Measurements from ENCODE around the gene CASP9.
"Not testable (repeated sequence)": the region's sequence is repeated elsewhere in the genome, so short reads cannot be mapped to it uniquely, and the experiment has no call there.

The CASP9 gene

DNA sequence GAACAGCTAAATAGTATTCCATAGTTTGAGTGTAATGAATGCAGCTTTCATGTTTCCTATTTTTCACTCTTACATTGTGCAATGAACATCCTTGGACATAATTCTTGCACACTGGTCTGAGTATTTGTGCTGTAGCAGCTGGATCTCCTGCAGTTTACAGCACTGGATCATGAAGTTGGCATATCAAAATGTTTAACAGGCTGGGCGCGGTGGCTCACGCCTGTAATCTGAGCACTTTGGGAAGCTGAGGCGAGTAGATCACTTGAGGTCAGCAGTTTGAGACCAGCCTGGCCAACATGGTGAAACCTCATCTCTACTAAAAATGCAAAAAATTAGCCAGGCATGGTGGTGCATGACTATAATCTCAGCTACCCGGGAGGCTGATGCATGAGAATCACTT is 52.9 kb downstream of the CASP9 start:
- not testable (repeated sequence) for FAIRE-seq

DNA sequence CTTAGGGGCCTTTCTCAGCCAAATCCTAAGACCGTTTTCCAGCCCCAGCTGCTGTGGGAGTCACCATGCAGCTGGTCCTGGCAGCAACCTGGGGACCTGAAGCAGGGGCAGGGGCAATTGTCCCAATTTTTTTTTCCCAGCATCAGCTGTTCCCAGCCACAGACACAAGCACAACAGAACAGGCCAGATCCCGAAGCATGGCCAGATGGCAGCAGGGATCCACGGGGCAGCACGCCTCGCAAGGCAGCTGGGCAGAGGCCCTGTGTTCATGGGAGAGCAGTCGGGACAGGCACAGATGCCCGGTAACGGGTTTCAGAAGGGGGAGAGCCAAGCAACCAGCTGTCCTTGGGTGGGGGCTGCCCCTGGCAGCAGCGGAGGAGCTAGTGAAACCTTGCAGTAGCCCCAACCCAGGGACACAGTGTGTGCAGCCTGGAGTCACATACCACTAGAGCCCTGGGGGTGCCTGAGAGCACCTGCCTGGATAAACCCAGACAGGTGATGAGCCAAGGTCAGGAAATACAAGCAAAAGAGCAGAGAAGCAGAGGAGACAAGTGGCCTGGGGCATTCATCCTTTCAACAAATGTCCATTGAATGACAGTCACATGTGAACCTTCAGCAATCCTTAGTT is 54.1 kb downstream of the CASP9 start:
- FAIRE-seq; DNase-seq (ENCODE audit: low spot score): not testable (repeated sequence)

More for the DNA sequence above, 52.9 kb downstream of the CASP9 start:
- DNase-seq (ENCODE audit: low spot score): not testable (repeated sequence)

DNA sequence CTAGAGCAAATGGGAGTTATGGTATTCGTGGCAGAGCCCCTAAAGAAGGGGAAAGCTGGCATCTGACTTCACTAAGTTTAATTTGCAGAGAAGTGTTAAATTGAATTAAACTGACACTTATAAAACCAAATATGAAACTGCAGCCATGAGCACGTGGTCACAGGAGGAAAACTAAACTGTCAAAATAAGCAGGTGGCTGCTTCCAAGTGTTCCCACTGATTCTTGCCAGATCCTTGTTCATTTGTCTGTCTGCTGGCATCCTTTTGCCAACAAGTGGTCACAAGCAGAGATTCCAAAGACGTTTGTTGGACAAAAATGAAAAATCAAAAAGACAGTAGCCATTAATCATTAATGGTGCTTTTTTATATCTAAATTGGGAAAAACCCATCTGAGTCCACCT is 54.7 kb downstream of the CASP9 start:
- DNase-seq (ENCODE audit: low spot score) (no peak), FAIRE-seq (no peak)

DNA sequence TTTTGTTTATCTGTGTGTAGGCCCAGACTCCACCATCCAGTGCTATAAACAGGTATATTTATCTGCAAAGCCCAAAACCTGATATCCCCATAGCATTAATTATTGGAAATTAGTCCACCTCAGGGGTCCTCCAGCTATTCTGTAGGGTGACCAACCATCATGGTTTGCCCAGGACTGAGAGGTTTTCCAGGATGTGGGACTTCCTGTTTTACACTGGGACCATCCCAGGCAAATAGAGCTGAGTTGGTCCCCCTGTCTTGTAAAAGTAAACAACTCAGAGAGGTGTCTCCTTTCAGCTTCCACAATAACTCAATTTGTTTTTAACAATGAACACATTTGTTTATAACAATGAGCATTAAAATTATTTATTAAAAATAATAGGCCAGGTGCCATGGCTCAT is 55.9 kb downstream of the CASP9 start:
- FAIRE-seq: no peak
- DNase-seq (ENCODE audit: low spot score): no peak

DNA sequence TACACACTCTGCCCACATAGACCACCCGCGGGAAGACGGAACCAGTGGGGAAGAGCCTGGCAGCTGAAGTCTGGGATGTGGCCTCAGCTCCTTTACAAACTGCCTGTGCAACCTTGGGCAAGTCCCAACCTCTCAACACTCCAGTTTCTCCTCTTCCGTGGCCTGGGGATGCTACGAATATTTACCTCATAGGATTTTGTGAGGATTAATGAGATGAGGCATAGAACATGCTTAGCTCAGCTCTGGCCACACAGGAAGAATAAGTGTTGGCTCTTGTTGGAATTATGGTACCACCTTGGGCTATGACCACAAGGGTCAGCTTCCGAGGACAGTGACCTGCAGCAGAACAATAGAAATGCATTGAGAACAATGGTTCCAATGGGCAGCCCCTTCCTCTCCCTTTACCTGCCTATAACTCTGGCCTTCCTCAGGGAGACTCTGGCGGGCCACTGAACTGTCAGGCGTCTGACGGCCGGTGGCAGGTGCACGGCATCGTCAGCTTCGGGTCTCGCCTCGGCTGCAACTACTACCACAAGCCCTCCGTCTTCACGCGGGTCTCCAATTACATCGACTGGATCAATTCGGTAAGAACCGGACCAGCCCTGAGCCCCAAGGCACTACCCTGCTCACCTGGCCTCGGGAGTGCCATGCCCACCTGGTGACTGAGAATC is 56.9 kb downstream of the CASP9 start:
- DNase-seq (ENCODE audit: low spot score); FAIRE-seq: not testable (repeated sequence)

DNA sequence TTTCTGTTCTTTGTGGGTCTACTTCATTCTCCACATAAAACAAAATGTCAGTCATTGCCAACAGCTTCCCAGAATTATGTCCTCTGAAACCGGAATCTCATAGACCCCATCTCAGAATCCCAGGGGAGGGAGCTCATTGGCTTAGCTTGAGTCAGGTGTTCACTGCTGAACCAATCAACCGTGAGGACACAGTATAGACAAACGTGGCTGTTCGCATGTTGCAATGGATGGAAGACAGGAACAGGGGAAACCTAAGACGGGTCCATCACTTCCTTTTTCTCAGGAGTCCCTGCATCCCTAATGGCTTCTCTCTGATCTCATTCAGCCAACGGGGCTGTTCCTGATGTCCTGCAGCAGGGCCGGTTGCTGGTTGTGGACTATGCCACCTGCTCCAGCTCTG is 58.3 kb downstream of the CASP9 start:
- DNase-seq (ENCODE audit: low spot score) (no peak), FAIRE-seq (no peak)

DNA sequence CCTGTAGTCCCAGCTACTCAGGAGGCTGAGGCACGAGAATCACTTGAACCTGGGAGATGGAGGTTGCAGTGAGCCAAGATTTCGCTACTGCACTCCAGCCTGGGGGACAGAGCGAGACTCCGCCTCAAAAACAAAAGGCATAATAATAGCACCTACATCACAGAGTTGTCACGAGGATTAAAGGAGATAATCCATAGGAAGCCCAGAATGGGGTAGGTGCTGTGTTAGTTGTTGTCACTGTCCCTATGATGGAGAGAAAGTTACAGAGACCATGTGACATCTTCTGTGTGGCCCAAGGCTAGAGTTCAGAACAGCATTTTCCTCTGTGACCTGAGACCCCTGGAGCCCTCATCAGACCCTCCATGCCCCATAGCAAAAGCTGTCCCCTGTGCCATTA is 60.1 kb downstream of the CASP9 start:
- FAIRE-seq; DNase-seq (ENCODE audit: low spot score): not testable (repeated sequence)

DNA sequence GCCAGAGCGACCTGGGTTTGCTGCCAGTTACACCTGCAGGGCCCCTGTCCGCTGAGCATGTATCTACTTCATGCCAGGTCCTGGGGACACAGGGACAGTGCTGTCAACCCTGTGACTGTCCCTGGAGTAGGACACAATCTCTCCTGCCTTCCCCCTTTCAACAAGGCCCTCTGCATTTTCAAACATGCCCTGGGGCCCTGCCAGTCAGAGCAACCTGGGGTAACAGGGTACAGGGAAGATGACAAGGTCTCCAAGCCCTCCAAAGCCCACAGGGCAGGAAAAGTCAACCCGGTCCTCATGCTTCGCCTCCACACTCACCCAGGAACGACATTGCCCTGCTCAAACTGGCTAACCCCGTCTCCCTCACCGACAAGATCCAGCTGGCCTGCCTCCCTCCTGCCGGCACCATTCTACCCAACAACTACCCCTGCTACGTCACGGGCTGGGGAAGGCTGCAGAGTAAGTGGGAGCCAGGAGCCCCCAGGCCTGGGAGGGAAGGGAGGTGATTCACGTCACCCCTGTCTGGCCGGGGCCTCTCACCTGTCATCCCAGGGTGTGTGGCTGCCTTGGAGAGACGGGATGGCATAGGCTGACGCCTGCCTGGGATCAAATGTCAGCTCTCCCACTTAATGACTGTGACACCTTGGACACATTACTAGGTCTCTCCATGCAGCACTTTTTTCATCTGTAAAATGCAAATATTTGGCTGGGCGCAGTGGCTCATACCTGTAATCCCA is 60.8 kb downstream of the CASP9 start:
- DNase-seq (ENCODE audit: low spot score); FAIRE-seq: not testable (repeated sequence)

DNA sequence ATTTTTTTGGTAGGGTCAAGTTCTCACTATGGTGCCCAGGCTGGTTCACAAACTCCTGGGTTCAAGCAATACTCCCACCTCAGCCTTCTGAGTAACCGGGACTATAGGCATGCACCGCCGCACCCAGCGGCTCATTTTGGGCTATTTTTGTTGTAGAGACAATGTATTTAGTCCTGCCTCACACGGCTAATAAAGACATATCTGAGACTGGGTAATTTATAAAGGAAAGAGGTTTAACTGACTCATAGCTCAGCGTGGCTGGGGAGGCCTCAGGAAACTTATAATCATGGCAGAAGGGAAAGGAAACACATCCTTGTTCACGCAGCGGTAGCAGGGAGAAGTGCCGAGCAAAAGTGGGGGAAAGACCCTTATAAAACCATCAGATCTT is 63.3 kb downstream of the CASP9 start:
- no peak for FAIRE-seq
- peak; percentile 27 for DNase-seq (ENCODE audit: low spot score)

DNA sequence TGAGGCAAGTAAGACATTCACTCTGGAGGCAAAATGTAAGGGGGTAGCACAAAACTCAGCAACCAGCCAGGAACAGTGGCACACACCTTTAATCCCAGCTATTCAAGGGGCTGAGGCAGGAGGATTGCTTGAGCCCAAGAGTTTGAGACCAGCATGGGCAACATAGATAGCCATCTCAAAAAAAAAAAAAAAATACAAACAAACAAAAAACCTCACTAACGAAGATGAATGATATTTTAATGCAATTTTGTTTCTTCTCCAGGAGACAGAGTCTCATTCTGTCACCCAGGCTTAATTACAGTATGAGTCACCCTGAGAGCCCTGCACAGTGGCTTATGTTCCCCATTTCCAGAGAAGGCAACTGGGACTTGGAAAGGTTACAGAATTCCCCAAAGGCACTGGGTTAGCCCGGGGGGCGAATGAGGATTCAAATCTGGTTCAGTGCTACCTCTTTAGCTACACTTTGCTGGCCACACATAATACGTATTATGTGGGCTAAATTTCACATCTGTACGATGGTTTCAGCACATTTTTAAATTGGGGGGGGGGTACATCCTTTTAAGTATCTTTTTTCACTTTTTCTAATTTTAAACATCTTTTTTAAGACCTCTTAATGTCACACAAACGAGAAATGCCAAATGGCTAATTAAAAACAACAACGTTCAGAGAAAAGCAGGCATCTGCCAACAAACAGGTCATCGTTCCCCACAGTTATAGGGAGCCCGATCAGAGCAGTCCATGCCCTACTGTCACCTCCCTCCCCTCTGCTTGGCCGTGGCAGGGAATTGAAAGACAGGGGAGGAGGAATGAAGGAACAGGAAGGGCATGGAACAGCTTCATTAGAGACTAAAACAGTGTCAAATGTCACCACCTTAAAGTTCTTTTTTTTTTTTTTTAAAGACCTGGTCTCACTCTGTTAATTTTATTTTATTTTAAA is 64.0 kb downstream of the CASP9 start:
- DNase-seq (ENCODE audit: low spot score): no peak
- FAIRE-seq: no peak

DNA sequence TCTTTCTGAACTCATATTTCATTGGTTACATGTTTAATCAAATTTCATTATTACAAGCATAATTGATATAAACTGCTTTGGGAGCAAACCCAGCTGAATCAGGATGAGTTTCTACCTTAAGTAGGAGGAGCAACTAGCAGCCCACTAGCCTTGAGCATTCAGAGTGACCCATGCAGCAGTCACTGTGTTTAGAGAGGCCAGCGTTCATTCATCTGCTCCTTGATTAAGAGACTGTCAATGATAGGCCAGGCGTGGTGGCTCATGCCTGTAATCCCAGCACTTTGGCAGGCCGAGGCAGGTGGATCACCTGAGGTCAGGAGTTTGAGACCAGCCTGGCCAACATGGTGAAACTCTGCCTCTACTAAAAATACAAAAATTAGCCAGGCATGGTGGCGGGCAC is 65.6 kb downstream of the CASP9 start:
- DNase-seq (ENCODE audit: low spot score); FAIRE-seq: not testable (repeated sequence)

DNA sequence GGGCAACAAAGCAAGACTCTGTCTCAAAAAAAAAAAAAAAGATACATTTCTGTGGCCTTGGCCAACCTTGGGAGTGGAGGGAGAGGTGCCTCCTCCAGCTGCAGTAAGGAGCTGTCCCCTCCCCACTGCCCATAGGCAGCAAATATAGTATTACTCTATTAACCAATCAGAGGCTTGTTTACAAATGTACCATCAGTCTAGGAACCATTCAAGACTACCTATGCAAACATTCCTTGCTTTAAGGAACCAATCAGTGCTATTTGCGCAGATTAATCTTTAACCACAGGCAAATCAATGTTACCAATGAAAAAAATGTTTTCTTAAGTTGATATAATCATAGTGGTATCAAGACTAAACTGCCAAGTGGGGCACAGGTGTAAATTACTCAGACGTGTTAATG is 66.4 kb downstream of the CASP9 start:
- FAIRE-seq: no peak
- no peak for DNase-seq (ENCODE audit: low spot score)

DNA sequence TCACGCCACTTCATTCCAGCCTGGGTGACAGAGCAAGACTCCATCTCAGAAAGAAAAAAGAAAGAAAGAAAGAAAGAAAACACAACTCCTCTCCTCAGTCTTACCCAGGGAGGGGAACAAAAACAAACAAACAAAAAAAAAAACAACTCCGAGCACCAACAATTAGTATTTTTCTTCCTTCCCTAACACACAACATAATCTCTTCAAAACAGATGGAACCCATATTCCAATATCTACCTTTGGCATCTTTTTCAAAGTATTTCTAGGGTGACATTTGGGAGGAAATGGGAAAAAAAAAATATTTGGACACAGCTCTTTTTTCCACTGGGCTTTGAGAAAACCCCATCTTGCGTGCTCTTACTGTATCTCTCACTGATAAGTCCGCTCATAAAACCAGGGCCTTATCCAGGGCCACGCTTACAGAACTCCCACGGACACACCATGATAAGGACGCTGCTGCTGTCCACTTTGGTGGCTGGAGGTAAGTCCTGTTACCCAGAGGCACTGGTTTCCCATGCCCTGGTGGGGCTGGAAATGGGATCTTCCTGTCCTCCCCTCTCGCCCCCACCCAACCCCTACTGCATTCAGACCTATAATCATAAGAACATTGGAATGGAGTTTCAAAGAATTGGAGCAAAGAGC is 67.6 kb downstream of the CASP9 start, which contains the start of gene CELA2A:
CELA2A (plus strand) TSS at position 420 of the 642 bp plus-strand sequence; CDS start at position 442, 22 bp downstream.
- no peak for FAIRE-seq

DNA sequence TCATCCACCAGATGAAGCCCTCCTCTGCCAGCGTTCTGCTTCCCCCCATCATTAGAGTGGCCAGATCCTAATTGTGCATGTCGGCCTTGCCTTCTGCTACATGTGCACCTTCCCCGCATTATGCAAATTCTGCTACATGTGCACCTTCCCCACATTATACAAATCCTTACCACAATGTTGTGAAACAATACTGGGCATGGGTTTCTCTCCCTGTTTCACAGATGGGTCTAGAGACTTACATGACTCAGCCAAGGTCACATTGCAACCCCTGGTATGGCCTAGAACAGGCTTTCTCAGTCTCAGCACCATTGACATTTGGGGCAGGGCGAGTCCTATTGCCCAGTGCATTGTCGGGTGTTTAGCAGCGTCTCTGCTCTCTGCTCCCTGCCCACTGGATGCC is 68.5 kb downstream of the CASP9 start:
- FAIRE-seq (no peak), DNase-seq (ENCODE audit: low spot score) (no peak)

More for the DNA sequence above, 67.6 kb downstream of the CASP9 start, which contains the start of gene CELA2A:
- no peak for DNase-seq (ENCODE audit: low spot score)

DNA sequence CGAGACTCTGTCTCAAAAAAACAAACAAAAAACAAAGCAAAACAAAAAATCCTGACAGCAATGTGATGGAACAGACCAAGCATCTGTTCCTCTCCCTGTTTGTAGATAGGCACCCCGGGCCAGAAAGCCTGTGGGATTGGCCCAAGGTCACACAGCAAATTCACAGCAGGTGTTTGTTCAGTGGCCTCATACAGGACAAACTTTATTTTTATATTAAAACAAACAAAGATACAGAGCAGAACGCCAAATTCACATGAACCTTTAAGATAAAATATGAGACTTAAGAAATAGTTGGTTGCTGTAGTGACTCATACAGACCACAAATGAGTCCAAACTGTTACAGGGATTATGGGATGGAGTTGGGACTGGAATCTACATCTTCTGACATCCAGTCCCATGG is 69.8 kb downstream of the CASP9 start:
- peak; percentile 62 for FAIRE-seq
- DNase-seq (ENCODE audit: low spot score): peak; percentile 29

DNA sequence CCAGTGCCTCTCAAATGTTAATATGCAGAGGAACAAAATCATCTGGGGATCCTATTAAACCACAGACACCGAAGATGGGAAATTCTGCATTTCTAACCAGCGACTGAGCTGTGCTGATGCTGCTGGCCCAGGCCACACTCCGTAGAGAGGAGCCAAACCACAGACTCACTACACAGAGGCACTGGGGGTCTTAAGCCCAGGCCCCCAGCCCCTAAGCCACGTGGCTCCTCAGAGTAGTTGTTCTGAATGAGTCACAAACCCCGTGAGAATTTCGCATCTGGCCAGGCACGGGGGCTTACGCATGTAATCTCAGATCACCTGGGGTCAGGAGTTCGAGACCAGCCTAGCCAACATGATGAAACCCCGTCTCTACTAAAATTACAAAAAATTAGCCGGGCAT is 70.3 kb downstream of the CASP9 start:
- DNase-seq (ENCODE audit: low spot score) (no peak), FAIRE-seq (no peak)

DNA sequence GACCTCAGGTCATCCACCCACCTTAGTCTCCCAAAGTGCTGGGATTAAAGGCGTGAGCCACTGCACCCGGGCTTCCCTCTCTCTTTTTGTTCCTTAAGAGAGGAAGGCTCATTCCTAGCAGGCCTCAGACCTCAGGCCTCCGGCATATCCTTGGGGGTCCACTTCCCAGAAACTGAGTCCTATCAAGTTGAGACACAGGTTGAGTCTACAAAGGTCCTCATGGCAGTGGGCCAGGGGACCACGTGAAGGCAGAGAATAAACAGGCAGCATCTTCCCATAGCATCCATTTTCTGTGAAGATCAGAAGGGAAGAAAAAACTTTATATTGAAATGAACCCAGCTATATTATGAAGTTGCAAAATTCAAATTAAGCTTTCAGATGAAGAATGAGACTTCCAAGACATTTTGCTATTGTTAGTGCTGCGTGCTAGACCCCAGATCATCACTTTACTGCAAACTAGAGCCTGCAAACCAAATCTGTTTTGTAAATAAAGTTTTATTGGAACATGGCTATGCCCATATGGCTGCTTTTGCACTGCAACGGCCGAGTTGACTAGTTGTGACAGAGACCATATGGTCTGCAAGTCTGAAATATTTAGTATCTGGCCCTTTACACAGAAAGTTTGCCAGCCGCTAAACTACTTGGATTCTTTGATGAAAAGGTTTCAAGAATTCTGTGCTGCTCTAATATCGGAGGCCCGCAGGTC is 71.0 kb downstream of the CASP9 start:
- DNase-seq (ENCODE audit: low spot score): no peak
- no peak for FAIRE-seq

DNA sequence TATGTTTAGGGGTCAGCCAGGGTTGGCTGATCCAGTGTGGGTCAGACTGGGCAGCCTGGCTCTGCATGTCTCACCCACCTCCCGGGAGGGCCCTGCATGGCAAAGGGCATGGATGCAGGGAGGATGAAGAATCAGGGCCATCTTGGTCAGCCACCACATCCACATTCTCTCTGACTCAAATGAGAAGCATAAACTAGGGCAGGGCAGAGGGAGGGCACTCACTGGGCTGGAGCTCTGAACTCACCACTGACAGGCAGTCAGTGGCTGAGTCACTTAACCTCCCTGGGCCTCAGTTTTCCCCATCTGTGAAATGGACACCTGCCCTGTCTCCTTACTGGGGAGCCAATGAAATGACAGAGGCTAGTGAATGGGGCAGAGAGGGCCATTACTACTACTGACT is 71.8 kb downstream of the CASP9 start:
- peak; percentile 51 for DNase-seq (ENCODE audit: low spot score)
- no peak for FAIRE-seq

DNA sequence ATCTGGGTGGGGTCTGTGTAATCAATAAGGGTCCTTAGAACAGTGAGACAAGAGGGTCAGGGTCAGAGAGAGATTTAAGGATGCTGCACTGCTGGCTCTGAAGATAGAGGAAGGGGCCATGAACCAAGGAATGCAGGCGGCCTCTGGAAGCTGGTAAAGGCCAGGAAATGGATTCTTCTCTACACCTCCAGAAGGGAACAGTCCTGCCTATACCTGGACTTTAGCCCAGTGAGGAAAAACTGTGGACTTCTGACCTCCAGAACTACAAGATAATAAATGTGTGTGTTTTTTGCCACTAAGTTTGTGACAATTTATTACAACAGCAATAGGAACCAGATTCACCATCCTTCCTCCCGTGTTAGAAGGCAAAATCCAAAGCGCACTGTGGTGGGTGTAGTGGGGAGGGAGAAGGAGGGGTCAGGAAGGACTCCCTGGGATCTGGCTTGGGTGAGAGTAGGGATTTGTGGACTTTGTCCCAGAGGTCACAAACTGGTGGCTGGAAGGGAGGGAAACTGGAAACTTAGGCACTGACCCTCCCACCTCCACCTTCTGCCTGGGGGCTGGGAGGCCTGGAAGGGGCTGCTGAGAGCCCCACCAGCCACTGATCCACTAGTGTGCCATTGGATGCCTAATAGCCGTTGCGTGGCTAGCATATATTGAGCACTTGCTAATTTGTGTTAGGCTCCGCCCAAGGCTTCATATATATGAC is 72.8 kb downstream of the CASP9 start:
- no peak for FAIRE-seq
- no peak for DNase-seq (ENCODE audit: low spot score)
